ENCODE measurements around the gene TMPRSS12. TPM values are rescaled to one million over a fixed set of nuclear protein-coding genes. Genes with fewer than 3 reads are reported as not detected.
"Not testable (repeated sequence)": the region's sequence is repeated elsewhere in the genome, so short reads cannot be mapped to it uniquely, and the experiment has no call there.

Gene TMPRSS12, protein sequence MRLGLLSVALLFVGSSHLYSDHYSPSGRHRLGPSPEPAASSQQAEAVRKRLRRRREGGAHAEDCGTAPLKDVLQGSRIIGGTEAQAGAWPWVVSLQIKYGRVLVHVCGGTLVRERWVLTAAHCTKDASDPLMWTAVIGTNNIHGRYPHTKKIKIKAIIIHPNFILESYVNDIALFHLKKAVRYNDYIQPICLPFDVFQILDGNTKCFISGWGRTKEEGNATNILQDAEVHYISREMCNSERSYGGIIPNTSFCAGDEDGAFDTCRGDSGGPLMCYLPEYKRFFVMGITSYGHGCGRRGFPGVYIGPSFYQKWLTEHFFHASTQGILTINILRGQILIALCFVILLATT
- not detected in 2 replicates for total RNA-seq (2014; rRNA removed; shearing (Covaris generic))

DNA sequence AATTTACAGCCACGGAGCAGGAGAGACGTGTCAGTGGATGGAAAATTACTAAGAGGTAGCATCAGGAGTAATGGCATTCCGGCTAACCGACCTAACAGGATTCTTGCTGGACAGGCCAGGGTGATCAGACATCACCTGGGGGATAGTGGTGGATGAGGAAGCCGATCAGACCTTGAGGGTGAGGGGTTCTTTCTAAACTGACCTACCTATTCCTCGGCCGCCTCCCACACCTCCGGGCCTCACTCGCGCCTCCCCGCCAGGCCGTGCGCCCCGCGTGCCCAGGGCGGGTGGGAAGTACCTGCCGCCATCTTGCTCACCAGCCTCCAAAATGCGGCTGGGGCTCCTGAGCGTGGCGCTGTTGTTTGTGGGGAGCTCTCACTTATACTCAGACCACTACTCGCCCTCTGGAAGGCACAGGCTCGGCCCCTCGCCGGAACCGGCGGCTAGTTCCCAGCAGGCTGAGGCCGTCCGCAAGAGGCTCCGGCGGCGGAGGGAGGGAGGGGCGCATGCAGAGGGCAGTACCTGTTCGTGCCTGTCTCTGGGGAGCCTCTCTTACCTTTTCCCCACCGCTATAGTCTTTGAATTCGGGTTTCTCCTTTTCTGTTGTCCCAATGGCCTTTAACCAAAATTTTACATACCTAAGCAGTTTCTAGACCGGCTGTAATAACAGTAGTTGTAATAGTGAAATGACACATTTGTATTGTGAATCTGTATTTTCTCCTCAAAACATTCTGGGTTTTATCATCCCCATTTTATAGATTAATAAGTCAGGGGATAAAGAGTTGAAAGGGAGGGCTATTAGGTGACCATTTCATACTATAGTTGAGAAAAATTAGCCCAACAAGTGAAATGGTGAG is at the start of gene TMPRSS12:
Gene TMPRSS12 (plus strand): TSS at position 290 of the 857 bp plus-strand sequence. CDS start 39 bp downstream, at position 329.
- DNase-seq (ENCODE audit: low spot score): no peak

DNA sequence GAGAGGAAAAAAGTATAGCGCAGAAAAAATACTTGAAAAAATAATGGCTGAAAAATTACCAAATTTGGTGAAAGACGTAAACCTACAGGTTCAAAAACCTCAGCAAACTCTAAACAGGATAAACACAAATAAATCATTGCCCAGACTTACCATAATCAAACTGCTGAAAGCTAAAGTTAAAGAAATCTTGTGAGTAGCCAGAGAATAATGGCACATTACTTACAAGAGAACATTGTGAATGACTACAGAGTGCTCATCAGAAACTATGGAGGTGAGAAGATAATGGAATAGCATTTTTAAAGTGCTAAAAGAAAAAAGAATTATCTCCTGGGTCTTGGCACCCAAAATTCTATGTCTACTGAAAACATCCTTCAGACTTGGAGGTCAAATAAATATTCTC is 42.8 kb upstream of the TMPRSS12 start:
- DNase-seq (ENCODE audit: low spot score): no peak

GRCh38 chr12:50803230-50803875 is 39.4 kb upstream of the TMPRSS12 start:
- no peak for DNase-seq (ENCODE audit: low spot score)

DNA sequence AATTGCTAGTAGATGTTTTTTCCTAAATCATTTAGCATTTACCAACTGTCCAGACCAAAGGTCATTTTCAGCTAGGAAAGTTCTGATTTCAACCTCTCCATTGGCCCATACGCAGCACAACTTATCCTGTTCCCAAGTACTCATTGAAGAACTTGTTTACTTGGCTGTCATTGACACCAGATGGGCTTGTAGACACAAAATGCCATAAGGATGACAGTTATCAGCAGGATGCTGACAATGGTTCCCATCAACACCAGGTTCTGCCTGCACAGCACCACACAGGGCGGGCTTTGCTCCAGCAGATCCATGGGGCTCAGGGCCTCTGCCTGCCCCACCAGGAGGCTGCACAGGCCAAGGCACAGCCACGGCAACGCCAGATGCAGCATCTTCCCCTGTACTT is 36.5 kb upstream of the TMPRSS12 start:
- no peak for DNase-seq (ENCODE audit: low spot score)

- DNase-seq (ENCODE audit: low spot score): not testable (repeated sequence)
These were observed 33.6 kb upstream of the TMPRSS12 start for GRCh38 chr12:50809131-50809530.

DNA sequence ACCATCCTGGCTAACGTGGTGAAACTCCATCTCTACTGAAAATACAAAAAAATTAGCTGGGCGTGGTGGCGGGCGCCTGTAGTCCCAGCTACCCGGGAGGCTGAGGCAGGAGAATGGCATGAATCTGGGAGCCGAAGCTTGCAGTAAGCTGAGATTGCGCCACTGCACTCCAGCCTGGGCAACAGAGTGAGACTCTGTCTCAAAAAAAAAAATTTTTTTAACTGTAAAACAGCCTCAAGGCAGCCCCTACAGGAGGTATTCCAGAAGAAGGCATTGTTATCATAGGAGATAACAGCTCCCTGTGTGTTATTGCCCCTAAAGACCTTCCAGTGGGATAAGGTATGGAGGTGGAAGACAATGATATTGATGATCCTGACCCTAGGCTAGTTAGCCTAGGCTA is 27.8 kb upstream of the TMPRSS12 start:
- not testable (repeated sequence) for DNase-seq (ENCODE audit: low spot score)

- DNase-seq (ENCODE audit: low spot score): no peak
These were observed 22.5 kb upstream of the TMPRSS12 start for GRCh38 chr12:50820177-50820576.

DNA sequence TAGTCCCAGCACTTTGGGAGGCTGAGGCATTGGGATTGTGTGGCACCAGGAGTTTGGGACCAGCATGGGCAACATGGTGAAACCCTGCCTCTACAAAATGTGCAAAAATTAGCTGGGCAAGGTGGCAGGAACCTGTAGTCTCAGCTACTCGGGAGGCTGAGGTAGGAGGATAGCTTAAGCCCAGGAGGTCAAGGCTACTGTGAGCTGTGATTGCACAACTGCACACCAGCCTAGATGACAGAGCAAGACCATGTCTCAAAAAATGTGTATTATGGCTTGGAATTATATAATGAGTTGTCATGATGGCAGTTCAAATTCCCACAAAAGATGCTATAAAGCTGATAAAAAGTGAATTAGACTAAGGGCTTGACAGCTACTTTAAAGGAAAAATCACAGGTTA is 20.6 kb upstream of the TMPRSS12 start:
- DNase-seq (ENCODE audit: low spot score): no peak

DNA sequence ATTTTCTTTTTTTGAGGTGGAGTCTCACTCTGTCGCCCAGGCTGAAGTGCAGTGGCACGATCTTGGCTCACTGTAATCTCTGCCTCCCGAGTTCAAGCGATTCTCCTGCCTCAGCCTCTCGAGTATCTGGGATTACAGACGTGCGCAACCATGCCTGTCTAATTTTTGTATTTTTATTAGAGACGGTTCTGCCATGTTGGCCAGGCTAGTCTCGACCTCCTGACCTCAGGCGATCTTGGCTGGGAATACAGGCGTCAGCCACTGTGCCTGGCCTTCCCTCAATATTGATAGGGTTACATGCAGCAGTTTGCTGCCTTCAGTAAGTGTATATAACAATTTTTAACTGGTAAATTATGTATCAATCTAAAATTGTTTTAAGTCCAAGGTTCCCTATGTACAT is 19.0 kb upstream of the TMPRSS12 start:
- not testable (repeated sequence) for DNase-seq (ENCODE audit: low spot score)

DNA sequence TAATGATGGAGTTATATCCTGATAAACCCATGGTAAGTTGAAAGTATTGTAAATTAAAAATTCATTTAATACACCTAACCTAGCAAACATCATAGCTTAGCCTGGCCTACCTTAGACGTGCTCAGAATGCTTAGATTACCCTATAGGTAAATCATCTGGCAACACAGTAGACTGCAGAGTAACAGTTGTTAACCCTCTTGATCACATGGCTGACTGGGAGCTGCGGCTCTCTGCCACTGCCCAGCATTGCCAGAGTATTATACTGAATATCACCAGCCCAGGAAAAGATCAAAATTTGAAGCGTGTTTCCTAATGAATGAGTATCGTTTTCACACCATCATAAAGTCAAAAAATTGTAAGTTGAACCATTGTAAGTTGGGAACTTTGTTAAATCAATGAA is 17.8 kb upstream of the TMPRSS12 start:
- DNase-seq (ENCODE audit: low spot score): no peak

DNA sequence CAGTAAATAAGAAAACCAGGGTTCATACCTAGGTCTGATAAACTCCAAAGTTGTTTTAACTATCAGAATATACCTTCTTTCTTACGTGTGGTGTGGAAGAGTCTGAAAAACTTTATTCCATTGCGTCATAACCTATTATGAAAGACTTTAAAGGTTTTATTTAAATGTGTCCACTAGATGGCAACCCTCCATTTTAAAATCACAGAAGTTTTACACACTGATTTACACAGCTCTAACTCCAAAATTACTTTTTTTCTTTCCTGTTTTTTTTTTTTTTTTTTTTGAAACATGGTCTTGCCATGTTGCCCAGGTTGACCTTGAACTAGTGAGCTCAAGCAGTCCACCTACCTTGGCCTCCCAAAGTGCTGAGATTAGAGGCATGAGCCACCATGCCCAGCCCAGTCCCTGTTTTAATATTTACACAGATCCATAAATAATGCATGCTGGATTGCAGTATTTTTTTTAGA is 17.3 kb upstream of the TMPRSS12 start:
- DNase-seq (ENCODE audit: low spot score): peak; percentile 63

DNA sequence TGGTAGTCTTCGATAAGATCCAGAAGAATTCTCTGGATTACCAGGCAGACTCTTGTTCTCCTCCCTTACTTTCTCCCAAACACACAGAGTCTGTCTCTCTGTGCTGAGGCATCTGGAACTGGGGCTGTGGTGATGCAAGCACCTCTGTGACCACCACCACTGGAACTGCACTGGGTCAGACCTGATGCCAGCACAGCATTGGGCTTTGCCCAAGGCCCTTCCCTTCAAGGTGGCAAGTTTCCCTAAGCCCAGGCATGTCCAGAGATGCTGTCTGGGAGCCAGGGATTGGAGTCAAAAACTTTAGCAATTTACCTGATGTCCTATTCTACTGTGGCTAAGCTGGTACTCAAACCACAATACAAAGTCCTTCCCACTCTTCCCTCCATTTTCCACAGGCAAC is 14.6 kb upstream of the TMPRSS12 start:
- no peak for DNase-seq (ENCODE audit: low spot score)

DNA sequence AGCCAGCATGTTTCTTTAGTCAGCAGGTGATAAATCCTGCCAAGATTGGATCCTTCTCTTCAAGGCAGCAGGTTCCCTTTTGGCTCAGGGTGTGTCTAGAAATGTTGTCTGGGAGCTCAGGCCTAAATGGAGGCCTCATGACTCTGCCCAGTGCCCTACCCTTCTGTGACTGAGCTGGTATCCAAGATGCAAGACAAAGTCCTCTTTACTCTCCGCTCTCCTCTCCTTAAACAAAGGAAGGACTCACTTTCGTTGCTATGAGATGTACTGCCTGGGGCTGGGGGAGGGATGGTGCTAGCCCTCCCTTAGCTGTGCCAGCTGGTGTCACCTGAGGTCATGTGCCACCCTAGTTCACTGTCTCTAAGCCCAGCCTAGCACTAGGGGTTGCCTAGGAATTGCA is 13.8 kb upstream of the TMPRSS12 start:
- DNase-seq (ENCODE audit: low spot score): no peak

GRCh38 chr12:50833801-50834200 is 8.9 kb upstream of the TMPRSS12 start:
- DNase-seq (ENCODE audit: low spot score): not testable (repeated sequence)

DNA sequence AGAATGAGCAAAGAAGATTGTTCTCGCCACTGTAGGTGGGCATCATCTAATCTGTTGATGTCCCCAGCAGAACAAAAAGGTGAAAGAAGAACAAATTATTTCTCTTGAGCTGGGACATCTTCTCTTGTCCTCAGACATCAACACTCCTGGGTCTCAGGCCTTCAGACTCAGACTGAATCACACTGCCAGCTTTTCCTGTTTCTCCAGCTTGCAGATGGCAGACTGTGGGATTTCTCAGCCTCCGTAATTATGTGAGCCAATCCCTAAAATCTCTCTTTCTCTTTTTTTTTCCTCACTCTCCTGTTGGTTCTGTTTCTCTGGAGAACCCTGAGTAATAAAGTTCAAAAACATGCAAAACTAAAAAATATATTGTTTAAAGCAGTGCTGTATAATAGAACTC is 3.7 kb upstream of the TMPRSS12 start:
- DNase-seq (ENCODE audit: low spot score): no peak

DNA sequence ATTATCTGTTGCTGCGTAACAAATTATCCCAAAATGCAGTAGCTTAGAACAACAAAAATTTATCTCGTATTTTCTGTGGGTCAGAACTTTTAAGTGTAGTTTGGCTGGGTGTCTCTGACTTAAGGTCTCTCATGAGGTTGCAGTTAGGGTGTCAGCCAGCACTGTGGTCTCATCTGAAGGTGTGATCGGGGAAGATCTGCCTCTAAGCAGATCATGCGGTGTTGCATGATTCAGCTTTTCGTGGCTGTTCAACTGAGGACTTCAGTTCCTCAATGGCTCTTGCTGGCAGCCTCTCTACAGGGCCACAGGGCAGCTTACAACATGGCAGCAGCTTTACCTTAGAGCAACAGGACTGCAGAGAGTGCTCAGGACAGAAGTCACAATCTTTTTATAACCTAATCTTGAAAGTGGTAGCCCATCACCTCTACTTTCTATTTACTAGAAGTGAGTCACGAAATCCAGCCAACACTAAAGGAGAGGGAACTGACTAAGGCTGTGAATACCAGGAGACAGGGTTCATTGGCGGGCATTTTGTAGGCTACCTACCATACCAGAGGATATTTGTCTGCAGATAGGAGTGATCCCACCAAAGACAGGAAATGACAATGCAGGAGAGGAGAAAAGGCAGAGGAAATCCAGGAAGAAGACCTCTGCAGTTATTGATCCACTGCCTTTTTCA is 1.8 kb upstream of the TMPRSS12 start:
- no peak for DNase-seq (ENCODE audit: low spot score)

- no peak for DNase-seq (ENCODE audit: low spot score)
These were observed 802 bp upstream of the TMPRSS12 start for GRCh38 chr12:50841716-50842531.

DNA sequence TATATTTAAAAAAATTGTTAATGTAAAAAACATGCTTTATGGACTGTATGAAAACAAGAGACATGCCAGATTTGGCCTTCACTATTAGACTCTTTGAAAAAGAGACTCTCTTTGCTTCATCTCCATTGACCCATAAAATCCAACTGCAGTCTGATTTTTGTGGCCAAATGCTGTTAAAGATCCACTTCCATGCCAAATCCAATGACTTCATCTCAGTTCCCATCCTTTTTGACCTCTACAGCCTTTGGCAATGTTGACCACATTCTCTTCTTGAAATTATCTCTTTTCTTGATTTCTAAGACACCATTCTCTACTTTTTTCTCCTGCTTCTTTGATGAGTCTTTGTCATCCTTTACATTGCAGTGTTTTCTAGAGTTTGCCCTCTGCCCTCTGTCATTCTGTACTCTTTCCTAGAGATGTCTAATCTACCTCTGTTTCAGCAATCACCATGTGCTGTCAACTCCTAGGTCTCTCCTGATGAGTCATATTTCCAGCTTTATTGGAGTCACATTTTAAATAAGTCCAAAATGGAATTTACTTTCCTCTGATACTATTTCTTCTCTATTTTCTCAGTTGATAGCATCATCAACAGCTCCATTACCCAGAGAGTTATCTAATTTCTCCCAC is 2.4 kb downstream of the TMPRSS12 start:
- no peak for DNase-seq (ENCODE audit: low spot score)

GRCh38 chr12:50848963-50849362 is 6.2 kb downstream of the TMPRSS12 start:
- no peak for DNase-seq (ENCODE audit: low spot score)

DNA sequence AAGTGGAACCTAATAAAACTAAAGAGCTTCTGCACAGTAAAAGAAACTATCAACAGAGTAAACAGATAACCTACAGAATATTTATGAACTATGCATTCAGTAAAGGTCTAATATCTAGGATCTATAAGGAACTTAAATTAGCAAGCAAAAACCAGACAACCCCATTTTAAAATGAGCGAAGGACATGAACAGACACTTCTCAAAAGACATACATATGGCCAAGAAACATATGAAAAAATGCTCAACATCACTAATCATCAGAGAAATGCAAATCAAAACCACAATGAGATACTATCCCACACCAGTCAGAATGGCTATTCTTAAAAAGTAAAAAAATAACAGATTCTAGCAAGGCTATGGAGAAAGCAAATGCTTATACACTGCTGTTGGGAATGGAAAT is 12.5 kb downstream of the TMPRSS12 start:
- DNase-seq (ENCODE audit: low spot score): not testable (repeated sequence)

Data from H4 (cell line).